ENCODE results near the gene ZNF134. TPM values are rescaled to one million over a fixed set of nuclear protein-coding genes. Genes with fewer than 3 reads are reported as not detected.

The ZNF134 gene
- total RNA-seq, 1 donor from 2014 or later, result 28.0 TPM

DNA sequence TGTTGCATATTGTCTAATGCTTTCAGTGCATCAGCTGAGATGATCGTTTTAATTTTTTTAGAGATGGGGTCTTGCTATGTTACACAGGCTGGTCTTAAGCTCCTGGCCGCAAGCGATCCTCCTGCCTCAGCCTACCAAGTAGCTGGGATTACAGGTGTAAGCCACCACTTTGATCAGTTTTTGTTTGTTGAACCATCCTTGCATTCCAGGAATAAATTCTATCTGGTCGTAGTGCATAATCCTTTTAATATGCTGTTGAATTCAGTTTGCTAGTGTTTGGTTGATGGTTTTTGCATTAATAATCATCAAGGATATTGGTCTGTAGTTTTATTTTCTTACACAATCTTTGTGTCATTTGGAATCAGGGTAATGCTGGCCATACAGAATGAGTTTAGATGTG lies 23.3 kb downstream of the ZNF134 start:
- no peak for DNase-seq (ENCODE audit: low read depth)

DNA sequence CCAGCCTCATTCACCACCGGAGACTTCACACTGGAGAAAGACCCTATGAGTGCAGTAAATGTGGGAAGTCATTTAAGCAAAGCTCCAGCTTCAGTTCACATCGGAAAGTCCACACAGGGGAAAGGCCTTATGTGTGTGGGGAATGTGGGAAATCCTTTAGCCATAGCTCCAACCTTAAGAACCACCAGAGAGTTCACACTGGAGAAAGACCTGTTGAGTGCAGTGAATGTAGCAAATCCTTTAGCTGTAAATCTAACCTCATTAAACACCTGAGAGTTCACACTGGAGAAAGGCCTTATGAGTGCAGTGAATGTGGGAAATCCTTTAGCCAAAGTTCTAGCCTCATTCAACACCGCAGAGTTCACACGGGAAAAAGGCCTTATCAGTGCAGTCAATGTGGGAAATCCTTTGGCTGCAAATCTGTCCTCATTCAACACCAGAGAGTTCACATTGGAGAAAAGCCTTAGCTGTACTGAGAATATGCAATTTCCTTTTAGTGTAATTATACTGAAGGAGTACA lies 27.7 kb downstream of the ZNF134 start:
- DNase-seq (ENCODE audit: low read depth), result no peak

DNA sequence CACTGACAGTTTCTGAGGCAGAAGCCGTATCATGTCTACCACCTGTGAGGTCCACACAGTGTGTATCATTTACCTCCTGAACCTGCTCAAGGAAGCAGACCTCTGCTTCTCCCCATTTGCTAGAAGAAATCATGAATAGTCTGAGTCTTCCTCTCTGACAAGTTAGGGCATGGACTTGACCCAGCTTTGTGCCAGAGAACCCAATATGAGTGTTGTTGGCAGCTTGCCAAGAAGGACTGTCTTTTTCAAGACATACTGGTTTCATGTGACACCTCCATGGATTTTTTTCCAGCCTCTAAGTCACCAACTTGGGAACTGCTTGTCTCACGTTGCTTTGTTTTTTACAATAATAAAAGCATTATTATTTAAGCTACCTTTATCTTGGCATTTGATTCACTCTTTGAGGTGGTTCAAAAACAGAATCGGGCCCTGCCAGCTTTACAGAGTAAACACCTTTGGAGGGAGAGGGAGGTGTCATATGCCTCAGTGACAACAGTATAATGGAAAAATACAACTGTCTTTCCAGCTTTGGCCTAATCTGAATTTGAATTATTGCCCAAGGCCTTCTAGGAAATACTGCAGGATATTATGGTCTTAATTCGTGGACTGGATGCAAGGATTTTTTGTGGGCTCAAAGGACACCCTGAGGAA lies 28.5 kb downstream of the ZNF134 start:
- no peak for DNase-seq (ENCODE audit: low read depth)

DNA sequence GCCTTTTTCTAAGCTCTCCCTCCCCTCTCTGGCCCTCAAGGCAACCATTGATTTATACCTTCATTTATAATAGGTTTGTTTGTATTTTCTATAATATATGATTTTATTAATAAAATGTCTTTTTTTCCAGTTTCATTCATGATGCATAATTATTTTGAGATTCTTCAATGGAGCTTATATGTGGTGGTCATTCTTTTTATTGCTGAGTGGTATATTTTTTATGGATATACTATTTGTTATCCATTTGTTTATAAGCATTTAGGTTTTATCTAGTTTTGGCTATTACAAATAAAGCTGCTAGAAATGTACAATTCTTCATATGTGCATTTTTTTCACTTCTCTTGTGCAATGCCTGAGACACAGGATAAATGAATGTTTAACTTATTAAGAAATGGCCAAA lies 29.7 kb downstream of the ZNF134 start:
- no peak for DNase-seq (ENCODE audit: low read depth)

DNA sequence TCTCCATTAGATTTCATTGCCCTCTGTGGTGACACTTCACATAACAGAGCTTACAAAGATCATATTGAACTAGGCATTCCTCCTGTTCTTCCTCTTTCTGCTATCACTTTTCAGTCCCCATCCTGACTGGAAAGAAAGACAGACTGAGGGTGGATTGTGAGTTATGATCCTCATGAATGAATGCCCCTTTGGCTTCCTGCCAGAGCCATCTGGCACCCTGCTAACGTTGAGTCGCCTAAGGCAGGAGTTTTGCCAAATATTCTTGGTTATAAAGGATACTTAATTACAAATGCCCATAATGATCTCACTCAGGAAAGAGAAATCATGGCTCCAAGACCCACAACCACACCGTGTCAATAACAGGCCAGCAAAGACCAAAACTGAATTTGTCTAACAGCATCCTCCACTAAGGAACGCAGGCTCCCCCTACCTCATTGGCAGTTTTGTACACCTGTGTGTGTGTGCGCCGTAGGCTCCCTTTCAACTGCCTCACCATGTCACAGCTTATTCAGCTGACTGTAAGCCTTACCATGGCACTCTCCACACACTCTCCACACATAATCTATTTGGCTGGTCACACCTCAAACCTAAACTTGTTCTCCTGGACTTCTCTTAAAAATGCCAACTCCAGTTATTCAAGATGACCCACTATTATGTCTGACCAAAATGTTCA lies 34.4 kb downstream of the ZNF134 start:
- no peak for DNase-seq (ENCODE audit: low read depth)

DNA sequence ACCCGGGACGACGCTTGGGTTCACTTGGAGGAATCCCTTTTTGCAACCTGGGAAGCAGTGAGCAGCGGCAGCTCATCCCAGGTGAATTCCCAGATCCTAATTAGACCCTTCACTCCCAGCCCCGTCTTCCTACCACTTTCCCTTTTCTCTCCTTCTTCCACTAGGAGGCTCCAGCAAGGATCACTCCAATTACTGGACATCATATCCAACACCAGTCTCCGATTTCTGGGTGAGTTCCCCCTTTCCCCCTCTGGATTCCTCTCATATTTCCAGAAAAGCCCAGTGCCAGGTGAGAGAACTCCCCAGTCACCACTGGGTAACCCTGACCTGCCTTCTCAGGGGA lies 37.6 kb downstream of the ZNF134 start:
- DNase-seq (ENCODE audit: low read depth), result no peak

DNA sequence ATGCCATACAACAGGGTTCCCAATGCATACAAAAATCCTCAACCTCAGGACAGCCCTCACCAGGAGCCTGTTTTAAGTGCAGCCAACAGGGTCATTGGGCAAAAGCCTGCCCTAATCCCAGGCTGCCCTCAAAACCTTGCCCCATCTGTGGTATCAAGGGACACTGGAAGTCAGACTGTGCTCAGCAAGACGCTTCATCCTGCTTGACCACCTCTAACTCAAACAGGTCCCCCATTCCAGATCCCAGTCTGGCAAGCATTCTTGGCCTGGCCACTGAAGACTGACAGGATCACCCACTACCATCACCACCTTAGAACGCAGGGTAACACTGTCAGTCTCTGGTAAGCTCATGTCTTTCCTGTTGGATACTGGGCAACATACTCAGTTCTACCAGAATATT lies 39.6 kb downstream of the ZNF134 start:
- DNase-seq (ENCODE audit: low read depth), result no peak

DNA sequence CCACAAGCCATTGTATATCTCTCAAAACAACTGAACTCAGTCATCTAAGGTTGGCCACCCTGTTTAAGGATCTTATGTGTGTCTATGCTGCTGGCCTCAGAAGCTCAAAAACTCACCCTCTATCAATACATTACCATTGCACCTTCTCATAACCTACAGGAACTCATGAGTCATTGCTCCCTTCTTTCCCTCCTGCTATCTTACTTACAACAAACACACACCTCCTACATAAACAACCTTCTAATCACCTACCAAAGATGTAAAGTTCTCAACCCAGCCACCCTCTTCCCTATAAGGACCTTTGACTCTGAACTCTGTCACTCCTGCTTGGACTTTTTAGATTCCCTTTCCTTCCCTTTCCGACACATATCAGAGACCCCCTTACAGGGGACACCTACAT lies 41.4 kb downstream of the ZNF134 start:
- DNase-seq (ENCODE audit: low read depth), result no peak

DNA sequence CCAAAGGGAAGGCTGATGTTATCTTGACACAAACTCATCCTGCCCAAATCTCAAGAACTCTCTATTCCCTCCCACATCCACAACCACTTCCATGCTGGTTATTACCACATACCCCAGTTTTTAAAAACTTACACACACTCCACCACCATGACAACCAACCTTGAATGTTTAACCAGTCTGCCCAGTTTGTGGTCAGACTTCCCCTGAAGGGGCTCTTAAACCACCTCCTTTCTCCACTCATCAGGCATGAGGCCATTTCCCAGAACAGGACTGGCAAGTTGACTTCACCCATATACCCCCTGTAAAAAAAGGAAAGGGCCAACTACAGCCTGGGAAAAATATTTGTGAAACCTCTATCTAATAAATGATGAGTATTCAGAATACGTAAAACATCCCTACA lies 42.3 kb downstream of the ZNF134 start:
- no peak for DNase-seq (ENCODE audit: low read depth)

DNA sequence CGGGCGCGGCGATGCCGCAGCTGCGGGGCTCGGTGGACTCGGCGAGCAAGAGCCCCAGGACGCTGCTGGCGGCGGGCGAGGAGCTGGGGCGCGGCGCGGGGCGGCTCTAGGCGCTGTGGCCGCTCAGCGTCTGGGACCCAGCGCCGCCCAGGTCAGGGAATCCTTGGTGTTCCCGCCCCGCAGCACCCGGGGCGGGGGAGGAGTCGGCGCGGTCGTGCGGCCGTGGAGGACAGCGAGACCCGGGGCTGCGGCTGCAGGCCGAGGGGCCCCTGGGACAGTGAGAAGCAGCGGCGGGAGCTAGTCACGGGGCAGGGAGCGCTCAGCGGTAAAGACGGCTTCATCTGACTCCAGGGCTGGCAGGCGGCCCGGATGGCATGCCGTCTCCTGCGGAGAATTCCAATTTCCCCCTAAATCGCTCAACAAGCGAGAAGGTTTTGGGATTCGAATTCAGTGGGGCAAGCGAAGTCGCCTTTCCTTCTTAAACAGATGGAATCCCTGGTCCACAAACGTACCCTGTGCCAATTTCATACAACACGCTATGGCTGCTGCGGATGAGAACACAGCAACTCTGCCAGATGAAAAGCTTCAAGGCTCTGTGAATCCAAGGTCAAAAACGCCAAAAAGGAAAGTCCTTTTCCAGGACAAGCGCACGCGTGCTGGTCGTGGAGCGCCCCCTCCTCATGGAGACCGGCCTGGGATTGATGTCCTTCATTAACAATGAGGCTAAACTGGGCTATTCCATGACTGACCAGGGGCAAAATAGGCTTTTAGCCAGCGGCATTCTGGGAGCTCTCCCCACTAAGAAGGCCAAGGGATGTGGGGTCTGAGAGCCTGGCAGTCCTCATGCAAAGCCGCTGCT lies 50.5 kb downstream of the ZNF134 start:
- DNase-seq (ENCODE audit: low read depth), result peak; percentile 87

DNA sequence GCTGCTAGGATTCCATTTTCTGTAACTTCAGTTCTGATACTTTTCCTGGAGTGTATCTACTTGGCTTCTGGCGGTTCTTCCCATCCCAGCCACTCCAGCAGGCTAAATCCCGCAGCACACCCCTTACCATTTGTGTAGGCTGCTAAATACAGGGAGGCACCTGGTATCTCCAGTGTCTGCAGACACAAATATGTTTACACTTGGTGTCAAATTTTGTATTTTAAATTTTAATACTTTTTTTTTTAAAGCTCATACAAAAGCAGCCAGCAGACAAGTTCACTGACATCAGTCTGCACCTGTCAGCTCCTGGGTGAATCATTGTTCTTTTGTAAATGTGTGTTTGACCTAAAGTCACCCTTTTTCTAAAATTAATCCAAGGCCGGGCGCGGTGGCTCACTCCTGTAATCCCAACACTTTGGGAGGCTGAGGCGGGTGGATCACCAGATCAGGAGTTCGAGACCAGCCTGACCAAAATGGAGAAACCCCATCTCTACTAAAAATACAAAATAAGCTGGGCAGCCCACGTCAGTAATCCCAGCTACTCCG lies 51.3 kb downstream of the ZNF134 start:
- DNase-seq (ENCODE audit: low read depth), result peak; percentile 82

DNA sequence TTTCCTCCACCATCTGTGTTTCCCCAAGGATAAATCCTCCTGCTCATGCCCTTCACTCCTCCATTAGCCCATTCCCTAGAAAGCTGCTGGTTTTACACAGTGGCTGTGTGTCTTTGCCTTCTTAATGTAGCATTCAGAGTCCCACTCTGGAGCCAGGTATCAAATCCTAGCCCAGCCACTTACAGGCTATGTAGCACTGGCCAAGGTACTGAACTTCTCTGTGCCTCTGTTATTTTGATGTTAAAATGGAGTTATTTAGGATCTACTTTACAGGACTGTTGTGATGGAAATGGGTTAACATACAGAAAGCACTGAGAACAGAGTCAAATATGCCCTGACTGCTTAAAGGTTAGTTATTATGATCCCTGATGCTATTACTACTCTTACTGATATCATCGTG lies 53.2 kb downstream of the ZNF134 start:
- DNase-seq (ENCODE audit: low read depth), result no peak

DNA sequence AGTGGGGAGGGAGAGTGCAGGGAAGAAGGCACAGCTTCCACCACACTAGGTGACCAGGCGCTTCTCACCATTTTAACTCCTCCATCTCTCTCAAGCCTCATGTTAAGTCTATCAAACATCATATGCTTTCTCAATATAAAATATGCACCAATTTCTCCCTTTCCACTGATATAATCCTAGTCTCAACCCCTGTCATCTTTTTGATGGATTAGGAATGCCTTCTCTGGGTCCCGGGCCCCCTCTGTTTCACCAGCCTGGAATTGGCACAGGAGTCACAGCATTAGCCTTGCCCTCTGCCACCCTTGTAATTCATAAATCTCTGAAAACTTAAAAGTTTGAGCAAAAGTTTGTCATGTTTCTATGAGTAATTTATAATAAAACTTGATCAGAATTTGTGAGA lies 54.6 kb downstream of the ZNF134 start, which contains the start of gene ZSCAN4:
Gene ZSCAN4, plus strand, starts transcription at position 301 of the 400 bp plus-strand sequence. CDS start 7,211 bp downstream, outside the sequence.
- no peak for DNase-seq (ENCODE audit: low read depth)

DNA sequence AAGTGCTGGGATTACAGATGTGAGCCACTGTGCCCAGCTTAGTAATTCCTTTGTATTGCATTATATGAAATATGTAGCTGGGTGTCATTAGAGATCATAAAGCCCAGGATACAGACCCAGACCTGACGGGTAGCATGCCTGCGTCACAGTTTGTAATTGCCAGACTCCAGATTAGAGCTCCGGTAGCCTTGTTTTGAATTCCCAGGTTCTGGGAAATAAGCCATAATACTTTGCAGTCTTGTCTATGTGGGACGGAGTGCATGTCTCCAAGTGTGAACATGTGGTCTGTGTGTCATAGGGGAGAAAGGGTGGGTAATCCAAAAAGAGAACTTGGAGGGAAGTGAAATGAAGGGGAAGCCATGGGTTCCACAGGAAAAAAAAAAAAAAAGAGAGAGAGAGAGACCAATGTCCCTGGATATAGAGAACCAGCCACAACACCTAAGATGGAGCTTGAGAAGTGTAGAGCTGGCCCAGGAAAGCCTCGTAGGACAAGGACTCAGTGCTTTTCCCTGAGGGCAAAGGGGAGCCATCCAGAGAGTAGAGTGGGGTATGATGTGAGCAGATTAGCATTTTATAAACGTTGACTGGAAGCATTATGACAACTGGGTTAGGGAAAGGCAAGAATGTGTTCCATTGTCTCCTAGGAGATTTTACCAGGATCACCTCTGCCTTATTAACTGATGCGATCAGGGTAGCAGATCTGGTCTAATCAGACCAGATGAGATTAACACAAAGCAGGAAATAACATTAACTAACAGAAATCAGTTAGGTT lies 57.3 kb downstream of the ZNF134 start:
- DNase-seq (ENCODE audit: low read depth), result no peak

DNA sequence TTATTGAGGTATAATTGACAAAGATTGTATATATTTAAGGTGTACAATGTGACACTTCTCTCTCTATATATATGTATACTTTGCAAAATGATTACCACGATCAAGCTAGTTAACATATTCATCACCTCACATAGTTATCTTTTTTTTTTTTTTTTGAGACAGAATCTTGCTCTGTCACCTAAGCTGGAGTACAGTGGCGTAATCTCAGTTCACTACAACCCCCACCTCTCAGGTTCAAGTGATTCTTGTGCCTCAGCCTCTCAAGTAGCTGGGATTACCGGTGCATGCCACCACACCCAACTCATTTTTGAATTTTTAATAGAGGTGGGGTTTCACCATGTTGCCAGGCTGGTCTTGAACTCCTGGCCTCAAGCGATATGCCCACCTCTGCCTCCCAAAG lies 58.4 kb downstream of the ZNF134 start:
- DNase-seq (ENCODE audit: low read depth), result no peak

Other genes starting within 250 kb of the ZNF134 start
- gene ZNF548, start 224.4 kb upstream of the ZNF134 start, total RNA-seq, result 15.8 and 17.3 TPM in 2 replicates
- 5.2 and 9.8 TPM in 2 replicates for gene ZNF17, start 203.1 kb upstream of the ZNF134 start, total RNA-seq
- 3.4 and 5.4 TPM in 2 replicates for gene ZNF749, start 178.9 kb upstream of the ZNF134 start, total RNA-seq
- 0.36 and 1.0 TPM in 2 replicates for gene VN1R1, start 157.1 kb upstream of the ZNF134 start, total RNA-seq
- gene ZNF772, start 136.7 kb upstream of the ZNF134 start, total RNA-seq, result 22.8 and 33.6 TPM in 2 replicates
- gene ZNF419, start 126.5 kb upstream of the ZNF134 start, total RNA-seq, result 12.3 and 14.0 TPM in 2 replicates
- 16.2 and 17.8 TPM in 2 replicates for gene ZNF773, start 114.3 kb upstream of the ZNF134 start, total RNA-seq
- 4.8 and 5.8 TPM in 2 replicates for gene ZNF549, start 86.9 kb upstream of the ZNF134 start, total RNA-seq
- gene ZNF550, start 54.4 kb upstream of the ZNF134 start, total RNA-seq, result 9.9 and 10.7 TPM in 2 replicates
- gene ZNF416, start 35.3 kb upstream of the ZNF134 start, total RNA-seq, result 5.0 and 7.0 TPM in 2 replicates
- gene ZIK1, start 30.1 kb upstream of the ZNF134 start, total RNA-seq, result 1.8 and 3.9 TPM in 2 replicates
- 6.1 and 9.0 TPM in 2 replicates for gene ZNF530, start 14.4 kb upstream of the ZNF134 start, total RNA-seq
- 14.7 and 17.2 TPM in 2 replicates for gene ZNF211, start 18.9 kb downstream of the ZNF134 start, total RNA-seq
- 0.16 and 0.67 TPM in 2 replicates for gene ZSCAN4, start 54.7 kb downstream of the ZNF134 start, total RNA-seq
- gene ZNF551, start 67.7 kb downstream of the ZNF134 start, total RNA-seq, result 4.4 and 5.7 TPM in 2 replicates
- gene ZNF154, start 95.0 kb downstream of the ZNF134 start, total RNA-seq, result 1.4 and 2.0 TPM in 2 replicates
- 4.3 and 7.0 TPM in 2 replicates for gene ZNF671, start 113.4 kb downstream of the ZNF134 start, total RNA-seq
- gene ZNF776, start 132.6 kb downstream of the ZNF134 start, total RNA-seq, result 15.0 and 15.4 TPM in 2 replicates
- gene ZNF586, start 155.4 kb downstream of the ZNF134 start, total RNA-seq, result 18.8 and 20.5 TPM in 2 replicates
- gene ZNF552, start 200.7 kb downstream of the ZNF134 start, total RNA-seq, result 2.0 and 2.5 TPM in 2 replicates
- gene ZNF587B, start 216.1 kb downstream of the ZNF134 start, total RNA-seq, result 4.8 and 5.7 TPM in 2 replicates
- 13.5 and 13.8 TPM in 2 replicates for gene ZNF587, start 235.6 kb downstream of the ZNF134 start, total RNA-seq